SK-N-SH treated with all-trans-retinoic acid at 6 μM for 48 hours (cell line): ENCODE results near the gene SFXN1.

ENCODE experiments used
- BACH2 ChIP-seq: fragments of 250-450 bp; sonication (Bioruptor Pico); IDR thresholded peaks from 2 replicates; pipeline ENCODE4 v1.9.0; 2021; ENCODE audit warnings: mild to moderate bottlenecking, borderline replicate concordance
- ESRRG ChIP-seq: fragments of 250-450 bp; sonication (Bioruptor Pico); IDR thresholded peaks from 2 replicates; pipeline ENCODE4 v1.6.1; 2021; ENCODE audit warnings: mild to moderate bottlenecking
- ISL1 ChIP-seq: fragments of 250-450 bp; sonication (Bioruptor Pico); IDR thresholded peaks from 2 replicates; pipeline ENCODE4 v2.1.2; 2022; ENCODE audit warnings: mild to moderate bottlenecking, moderate library complexity
- PPARA ChIP-seq: fragments of 250-450 bp; sonication (Bioruptor Pico); IDR thresholded peaks from 2 replicates; pipeline ENCODE4 v1.5.0; 2020; ENCODE audit warnings: mild to moderate bottlenecking, borderline replicate concordance
- RARB ChIP-seq: fragments of 250-450 bp; sonication (Bioruptor Pico); IDR thresholded peaks from 2 replicates; pipeline ENCODE4 v1.8.0; 2021; ENCODE audit warnings: mild to moderate bottlenecking, moderate library complexity
- TF ChIP-seq, protein P1 (sequence below): fragments of 250-450 bp; sonication (Bioruptor Pico); IDR thresholded peaks from 2 replicates; pipeline ENCODE4 v1.8.0; 2020; ENCODE audit warnings: mild to moderate bottlenecking, moderate library complexity, borderline replicate concordance
- TF ChIP-seq, protein P2 (sequence below): fragments of 250-450 bp; sonication (Bioruptor Pico); IDR thresholded peaks from 2 replicates; pipeline ENCODE4 v1.5.1; 2020; ENCODE audit warnings: low read depth, mild to moderate bottlenecking, moderate library complexity

DNA sequence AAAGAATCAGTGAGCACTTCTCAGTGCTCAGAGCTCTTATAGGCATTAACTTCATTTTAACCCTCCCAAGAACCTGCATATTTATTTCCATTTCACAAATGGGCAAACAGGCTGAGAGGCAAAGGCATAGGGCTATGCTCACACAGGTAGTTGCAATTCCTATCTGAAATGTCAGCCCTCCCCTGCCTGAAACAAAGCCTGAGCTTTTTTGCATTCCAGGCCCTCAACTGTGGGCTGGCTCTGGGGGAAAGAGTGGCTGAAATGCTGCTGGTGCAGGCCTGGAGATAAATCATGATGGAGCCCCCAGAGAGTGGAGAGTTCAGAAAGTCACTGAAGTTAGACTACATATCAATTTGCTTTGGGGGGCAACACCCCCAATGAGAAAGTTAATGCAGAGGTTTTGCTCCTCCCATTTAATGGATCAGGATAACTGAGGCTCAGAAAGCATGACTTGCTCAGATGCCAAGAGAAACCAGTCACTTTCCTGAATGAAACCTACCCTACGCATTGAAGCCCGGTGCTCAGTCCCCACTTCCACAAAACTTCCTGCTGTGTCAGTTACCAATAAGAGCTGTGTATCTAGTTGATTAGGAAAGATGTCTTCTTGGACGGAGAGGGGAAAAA is 40.0 kb upstream of the SFXN1 start:
- TF ChIP-seq BACH2 (CRISPR knock-in tag): no peak
- TF ChIP-seq ISL1 (CRISPR knock-in tag): no peak
- TF ChIP-seq PPARA (CRISPR knock-in tag): no peak
- TF ChIP-seq, protein P1, sequence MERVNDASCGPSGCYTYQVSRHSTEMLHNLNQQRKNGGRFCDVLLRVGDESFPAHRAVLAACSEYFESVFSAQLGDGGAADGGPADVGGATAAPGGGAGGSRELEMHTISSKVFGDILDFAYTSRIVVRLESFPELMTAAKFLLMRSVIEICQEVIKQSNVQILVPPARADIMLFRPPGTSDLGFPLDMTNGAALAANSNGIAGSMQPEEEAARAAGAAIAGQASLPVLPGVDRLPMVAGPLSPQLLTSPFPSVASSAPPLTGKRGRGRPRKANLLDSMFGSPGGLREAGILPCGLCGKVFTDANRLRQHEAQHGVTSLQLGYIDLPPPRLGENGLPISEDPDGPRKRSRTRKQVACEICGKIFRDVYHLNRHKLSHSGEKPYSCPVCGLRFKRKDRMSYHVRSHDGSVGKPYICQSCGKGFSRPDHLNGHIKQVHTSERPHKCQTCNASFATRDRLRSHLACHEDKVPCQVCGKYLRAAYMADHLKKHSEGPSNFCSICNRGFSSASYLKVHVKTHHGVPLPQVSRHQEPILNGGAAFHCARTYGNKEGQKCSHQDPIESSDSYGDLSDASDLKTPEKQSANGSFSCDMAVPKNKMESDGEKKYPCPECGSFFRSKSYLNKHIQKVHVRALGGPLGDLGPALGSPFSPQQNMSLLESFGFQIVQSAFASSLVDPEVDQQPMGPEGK (CRISPR knock-in tag): no peak
- no peak for TF ChIP-seq ESRRG (CRISPR knock-in tag)
- TF ChIP-seq RARB (CRISPR knock-in tag): no peak
- TF ChIP-seq, protein P2, sequence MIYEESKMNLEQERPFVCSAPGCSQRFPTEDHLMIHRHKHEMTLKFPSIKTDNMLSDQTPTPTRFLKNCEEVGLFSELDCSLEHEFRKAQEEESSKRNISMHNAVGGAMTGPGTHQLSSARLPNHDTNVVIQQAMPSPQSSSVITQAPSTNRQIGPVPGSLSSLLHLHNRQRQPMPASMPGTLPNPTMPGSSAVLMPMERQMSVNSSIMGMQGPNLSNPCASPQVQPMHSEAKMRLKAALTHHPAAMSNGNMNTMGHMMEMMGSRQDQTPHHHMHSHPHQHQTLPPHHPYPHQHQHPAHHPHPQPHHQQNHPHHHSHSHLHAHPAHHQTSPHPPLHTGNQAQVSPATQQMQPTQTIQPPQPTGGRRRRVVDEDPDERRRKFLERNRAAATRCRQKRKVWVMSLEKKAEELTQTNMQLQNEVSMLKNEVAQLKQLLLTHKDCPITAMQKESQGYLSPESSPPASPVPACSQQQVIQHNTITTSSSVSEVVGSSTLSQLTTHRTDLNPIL (CRISPR knock-in tag): no peak
